ENCODE data around the gene HNRNPUL2. TPM values are rescaled to one million over a fixed set of nuclear protein-coding genes. Genes with fewer than 3 reads are reported as not detected.
"Not testable (repeated sequence)": the region's sequence is repeated elsewhere in the genome, so short reads cannot be mapped to it uniquely, and the experiment has no call there.

Gene HNRNPUL2
- total RNA-seq, 2 donors from 2014 or later: 54.4 to 63.2 TPM

- Mint-ChIP-seq H3K36me3 (peaks cover 0 to 8% of the 10 kb centered on the region in 2 donors), H3K27ac (no peak overlapping the region), H3K9me3 (no peaks in the 10 kb centered on the region)
- ATAC-seq (peak; percentile 18), DNase-seq (ENCODE audit: low spot score in 2 of 2) (no peak)
Observed at GRCh38 chr11:62687508-62688396, 39.5 kb downstream of the HNRNPUL2 start.

GRCh38 chr11:62682518-62682917 is 44.7 kb downstream of the HNRNPUL2 start:
- Mint-ChIP-seq H3K9me3 (no peaks in the 10 kb centered on the region), H3K27ac (no peak overlapping the region), H3K36me3 (peaks cover 5 to 11% of the 10 kb centered on the region in 2 donors)
- ATAC-seq (no peak), DNase-seq (ENCODE audit: low spot score in 2 of 2) (no peak)

GRCh38 chr11:62680825-62681240 is 46.4 kb downstream of the HNRNPUL2 start:
- peaks cover 5 to 19% of the 10 kb centered on the region in 2 donors for H3K36me3 Mint-ChIP-seq
- ATAC-seq: peak; percentile 74 to 78
- H3K27ac Mint-ChIP-seq: no peak overlapping the region
- no peaks in the 10 kb centered on the region for H3K9me3 Mint-ChIP-seq
- peak in 1 of 2 donors; percentile 45 for DNase-seq (ENCODE audit: low spot score in 2 of 2)

- peak; percentile 82 to 85 for DNase-seq (ENCODE audit: low spot score in 2 of 2)
- peak; percentile 89 to 91 for ATAC-seq
Observed at GRCh38 chr11:62678770-62679696, 48.2 kb downstream of the HNRNPUL2 start, which contains the start of gene UBXN1. TSS of gene UBXN1 (minus strand) at chr11:62679073. CDS start at chr11:62678923, 150 bp downstream.

GRCh38 chr11:62678433-62678769 is 48.9 kb downstream of the HNRNPUL2 start:
- no peak for ATAC-seq
- no peaks in the 10 kb centered on the region for H3K9me3 Mint-ChIP-seq

More at GRCh38 chr11:62678770-62679696, 48.2 kb downstream of the HNRNPUL2 start, which contains the start of gene UBXN1:
- no peaks in the 10 kb centered on the region for H3K9me3 Mint-ChIP-seq
- peak within 1 kb of the TSS; percentile 91 to 97 for H3K27ac Mint-ChIP-seq
- H3K36me3 Mint-ChIP-seq: peaks cover 15 to 19% of the 10 kb centered on the region in 2 donors

GRCh38 chr11:62677714-62678113 is 49.5 kb downstream of the HNRNPUL2 start:
- ATAC-seq (no peak), DNase-seq (ENCODE audit: low spot score in 2 of 2) (no peak)
- Mint-ChIP-seq H3K9me3 (no peaks in the 10 kb centered on the region), H3K27ac (peak overlapping the region; percentile 91), H3K36me3 (peaks cover 15 to 19% of the 10 kb centered on the region in 2 donors)

More at GRCh38 chr11:62678433-62678769, 48.9 kb downstream of the HNRNPUL2 start:
- Mint-ChIP-seq H3K36me3 (peaks cover 15 to 19% of the 10 kb centered on the region in 2 donors), H3K27ac (peak overlapping the region; percentile 91 to 97)
- DNase-seq (ENCODE audit: low spot score in 2 of 2): no peak

GRCh38 chr11:62677156-62677555 is 50.1 kb downstream of the HNRNPUL2 start:
- Mint-ChIP-seq H3K36me3 (peaks cover 17 to 21% of the 10 kb centered on the region in 2 donors), H3K9me3 (no peaks in the 10 kb centered on the region), H3K27ac (peak overlapping the region; percentile 77 to 91)
- ATAC-seq (no peak), DNase-seq (ENCODE audit: low spot score in 2 of 2) (no peak)

GRCh38 chr11:62676698-62677097 is 50.6 kb downstream of the HNRNPUL2 start:
- Mint-ChIP-seq H3K27ac (peak overlapping the region; percentile 77 to 91), H3K9me3 (no peaks in the 10 kb centered on the region), H3K36me3 (peaks cover 22 to 26% of the 10 kb centered on the region in 2 donors)
- DNase-seq (ENCODE audit: low spot score in 2 of 2) (no peak), ATAC-seq (no peak)

GRCh38 chr11:62675415-62675814 is 51.8 kb downstream of the HNRNPUL2 start:
- not testable (repeated sequence) for ATAC-seq; H3K27ac Mint-ChIP-seq; DNase-seq (ENCODE audit: low spot score in 2 of 2); H3K9me3 Mint-ChIP-seq
- peaks cover 35 to 38% of the 10 kb centered on the region in 2 donors for H3K36me3 Mint-ChIP-seq

GRCh38 chr11:62673196-62673525 is 54.1 kb downstream of the HNRNPUL2 start:
- ATAC-seq: no peak
- H3K36me3 Mint-ChIP-seq: peaks cover 33 to 45% of the 10 kb centered on the region in 2 donors
- no peak for DNase-seq (ENCODE audit: low spot score in 2 of 2)
- no peaks in the 10 kb centered on the region for H3K9me3 Mint-ChIP-seq
- peak overlapping the region; percentile 97 to 98 for H3K27ac Mint-ChIP-seq

GRCh38 chr11:62671608-62672389 is 55.5 kb downstream of the HNRNPUL2 start, which contains the start of the genes LBHD1 and UQCC3:
TSS of gene LBHD1 (minus strand) at chr11:62672267. CDS start at chr11:62670031, 2,236 bp downstream.
TSS of gene UQCC3 (plus strand) at chr11:62671673. CDS start at chr11:62671746, 73 bp downstream.
- Mint-ChIP-seq H3K9me3 (no peaks in the 10 kb centered on the region), H3K36me3 (peaks cover 29 to 48% of the 10 kb centered on the region in 2 donors), H3K27ac (peak within 1 kb of the TSS; percentile 97 to 98)
- DNase-seq (ENCODE audit: low spot score in 2 of 2) (peak; percentile 79 to 80), ATAC-seq (peak; percentile 89 to 91)

GRCh38 chr11:62671236-62671607 is 56.0 kb downstream of the HNRNPUL2 start:
- H3K27ac Mint-ChIP-seq: peak overlapping the region; percentile 97 to 98
- peaks cover 33 to 53% of the 10 kb centered on the region in 2 donors for H3K36me3 Mint-ChIP-seq
- no peaks in the 10 kb centered on the region for H3K9me3 Mint-ChIP-seq
- DNase-seq (ENCODE audit: low spot score in 2 of 2): no peak
- peak; percentile 17 to 20 for ATAC-seq

- ATAC-seq: no peak
- peak overlapping the region; percentile 82 to 97 for H3K27ac Mint-ChIP-seq
- no peak for DNase-seq (ENCODE audit: low spot score in 2 of 2)
- peaks cover 50 to 56% of the 10 kb centered on the region in 2 donors for H3K36me3 Mint-ChIP-seq
- no peaks in the 10 kb centered on the region for H3K9me3 Mint-ChIP-seq
Observed at GRCh38 chr11:62669420-62670161, 57.7 kb downstream of the HNRNPUL2 start.

GRCh38 chr11:62667460-62667859 is 59.8 kb downstream of the HNRNPUL2 start:
- H3K9me3 Mint-ChIP-seq: no peaks in the 10 kb centered on the region
- H3K27ac Mint-ChIP-seq: peak overlapping the region in 1 of 2 donors; percentile 96
- no peak for ATAC-seq
- no peak for DNase-seq (ENCODE audit: low spot score in 2 of 2)
- H3K36me3 Mint-ChIP-seq: peaks cover 62 to 64% of the 10 kb centered on the region in 2 donors

- H3K27ac Mint-ChIP-seq: peak overlapping the region; percentile 96 to 98
- DNase-seq (ENCODE audit: low spot score in 2 of 2): no peak
- no peak for ATAC-seq
- peaks cover 54 to 56% of the 10 kb centered on the region in 2 donors for H3K36me3 Mint-ChIP-seq
- H3K9me3 Mint-ChIP-seq: no peaks in the 10 kb centered on the region
Observed at GRCh38 chr11:62666259-62666926, 60.9 kb downstream of the HNRNPUL2 start.
